GM12878 (cell line): ENCODE data around the gene MSI2. TPM values are rescaled to one million over a fixed set of nuclear protein-coding genes. Genes with fewer than 3 reads are reported as not detected.

Source experiments
- ATAC-seq: fragments of 200-7000 bp; cut with Tn5 transposase; 3 replicates; pipeline ENCODE4 v1.9.1; 2020; ENCODE audit warnings: mild to moderate bottlenecking, moderate library complexity
- BruUV-seq: library from RNA; stranded (reverse); fragments of 400-500 nt; replicated peaks from 2 replicates; lab custom pipeline; 2021; lab: Mats Ljungman, UMichigan
- CTCF ChIA-PET: fragments of 300-600 bp; sonication (Branson Sonifier 250); formaldehyde crosslinking; extraction: SDS; loops from one replicate; lab custom pipeline; 2021; ENCODE audit warnings: inconsistent platforms; lab: Yijun Ruan, JAX
- POLR2A ChIA-PET: fragments of 350-600 bp; formaldehyde crosslinking; extraction: SDS; loops from one replicate; lab custom pipeline; 2021; ENCODE audit warnings: inconsistent platforms; lab: Charles Lee
- RAD21 ChIA-PET: fragments of 300-600 bp; sonication (Branson Sonifier 250); formaldehyde crosslinking; loops from one replicate; lab custom pipeline; 2023; ENCODE audit warnings: antibody characterized with exemption; ENCODE audit not compliant: unreplicated experiment; lab: Charles Lee
- SMC1A ChIA-PET: fragments of 300-600 bp; sonication (Branson Sonifier 250); formaldehyde crosslinking; loops from one replicate; lab custom pipeline; 2023; ENCODE audit not compliant: unreplicated experiment, uncharacterized antibody; lab: Charles Lee
- DNase-seq: peaks from one replicate; pipeline ENCODE4 v3.0.0-alpha.2; 2011; ENCODE audit warnings: low read depth, low spot score
- FAIRE-seq: peaks from 3 replicates; lab custom pipeline; 2011; peaks lifted over from hg19 to GRCh38; lab: Jason Lieb, UNC
- H2AFZ ChIP-seq: 2 replicates; pipeline ENCODE4 v1.6.0; 2011; ENCODE audit warnings: low read depth, low read length, control low read depth; ENCODE audit not compliant: control insufficient read depth
- H3K27ac ChIP-seq: 2 replicates; pipeline ENCODE4 v1.5.1; 2011; ENCODE audit warnings: control low read depth; ENCODE audit not compliant: control insufficient read depth, insufficient read depth
- H3K27me3 ChIP-seq, 2 experiments: replicated peaks in 1 of 2; 2 replicates each; pipeline versions ENCODE4 v1.6.0 to v1.6.1; 2011; ENCODE audit warnings: low read length in 1 of 2; ENCODE audit not compliant: control insufficient read depth in 2 of 2, insufficient read depth in 2 of 2
- H3K36me3 ChIP-seq, 2 experiments: 2 replicates each; pipeline ENCODE4 v1.5.1; 2011; ENCODE audit warnings: low read length in 1 of 2; ENCODE audit not compliant: control insufficient read depth in 2 of 2, insufficient read depth in 2 of 2
- H3K4me1 ChIP-seq: 2 replicates; pipeline ENCODE4 v1.6.1; 2011; ENCODE audit warnings: mild to moderate bottlenecking, low read length, moderate library complexity, mixed read lengths; ENCODE audit not compliant: control insufficient read depth, insufficient read depth
- H3K4me2 ChIP-seq: 2 replicates; pipeline ENCODE4 v1.6.0; 2011; ENCODE audit warnings: control low read depth; ENCODE audit not compliant: control insufficient read depth, insufficient read depth
- H3K4me3 ChIP-seq: fragments of 200-600 bp; sonication (generic); 2 replicates; pipeline ENCODE4 v1.5.1; 2016
- H3K79me2 ChIP-seq: 2 replicates; pipeline ENCODE4 v1.6.0; 2011; ENCODE audit warnings: low read length; ENCODE audit not compliant: control insufficient read depth, insufficient read depth
- H3K9ac ChIP-seq: 2 replicates; pipeline ENCODE4 v1.8.0; 2011; ENCODE audit warnings: low read length, control low read depth, mixed read lengths; ENCODE audit not compliant: control insufficient read depth, insufficient read depth
- H3K9me3 ChIP-seq: replicated peaks from 3 replicates; pipeline ENCODE4 v1.5.1; 2011; ENCODE audit warnings: mild to moderate bottlenecking, low read length; ENCODE audit not compliant: control insufficient read depth, insufficient read depth
- H4K20me1 ChIP-seq: 2 replicates; pipeline ENCODE4 v1.6.0; 2011; ENCODE audit not compliant: control insufficient read depth, insufficient read depth
- CBX5 ChIP-seq: sonication (generic); IDR thresholded peaks from 2 replicates; pipeline ENCODE4 v1.6.1; 2016; ENCODE audit warnings: low read depth, moderate library complexity, mild to moderate bottlenecking, inconsistent platforms
- CHD1 ChIP-seq: IDR thresholded peaks from 2 replicates; pipeline ENCODE4 v1.6.1; 2012; ENCODE audit warnings: low read depth, low read length, improper control_type of control experiment
- CUX1 ChIP-seq: IDR thresholded peaks from 2 replicates; pipeline ENCODE4 v1.6.1; 2012; ENCODE audit warnings: improper control_type of control experiment, low read depth, low read length; ENCODE audit not compliant: insufficient replicate concordance
- EED ChIP-seq: sonication (generic); IDR thresholded peaks from 2 replicates; pipeline ENCODE4 v1.6.1; 2016; ENCODE audit warnings: antibody characterized with exemption, low read depth
- LARP7 ChIP-seq: fragments of 450-650 bp; IDR thresholded peaks from 2 replicates; pipeline ENCODE4 v1.6.1; 2017; ENCODE audit warnings: mild to moderate bottlenecking
- NBN ChIP-seq: fragments of 450-650 bp; IDR thresholded peaks from 2 replicates; pipeline ENCODE4 v1.6.1; 2016
- NR2F1 ChIP-seq: fragments of 450-650 bp; conservative IDR thresholded peaks from 2 replicates; pipeline ENCODE4 v1.6.1; 2017; ENCODE audit warnings: mild to moderate bottlenecking
- NRF1 ChIP-seq: conservative IDR thresholded peaks from 2 replicates; pipeline ENCODE4 v1.6.1; 2011; ENCODE audit warnings: mild to moderate bottlenecking, low read depth, low read length, improper control_type of control experiment
- PAX8 ChIP-seq: fragments of 450-650 bp; IDR thresholded peaks from 2 replicates; pipeline ENCODE4 v1.6.1; 2017; ENCODE audit warnings: mild to moderate bottlenecking, moderate library complexity
- PML ChIP-seq: IDR thresholded peaks from 2 replicates; pipeline ENCODE4 v1.6.1; 2012; ENCODE audit warnings: low read length, inconsistent platforms
- RELA ChIP-seq: fragments of 450-650 bp; IDR thresholded peaks from 2 replicates; pipeline ENCODE4 v1.8.0; 2014; ENCODE audit warnings: borderline replicate concordance; ENCODE audit not compliant: partially characterized antibody
- RFX5 ChIP-seq: IDR thresholded peaks from 2 replicates; pipeline ENCODE4 v1.6.1; 2011; ENCODE audit warnings: low read depth, low read length, improper control_type of control experiment
- STAT3 ChIP-seq: IDR thresholded peaks from 2 replicates; pipeline ENCODE4 v1.6.1; 2011; ENCODE audit warnings: low read depth, low read length, improper control_type of control experiment
- SUPT20H ChIP-seq: IDR thresholded peaks from 2 replicates; pipeline ENCODE4 v1.6.1; 2011; ENCODE audit warnings: low read depth, mild to moderate bottlenecking, low read length, moderate library complexity, borderline replicate concordance; ENCODE audit not compliant: control insufficient read depth
- SUZ12 ChIP-seq: fragments of 200-600 bp; sonication (generic); IDR thresholded peaks from one replicate; pipeline ENCODE4 v1.6.1; 2018; ENCODE audit warnings: antibody characterized with exemption, mild to moderate bottlenecking; ENCODE audit not compliant: unreplicated experiment
- ZBTB4 ChIP-seq: fragments of 450-650 bp; formaldehyde crosslinking; IDR thresholded peaks from 2 replicates; pipeline ENCODE4 v1.4.0; 2022; ENCODE audit warnings: mild to moderate bottlenecking, moderate library complexity
- ZNF207 ChIP-seq: fragments of 450-650 bp; IDR thresholded peaks from 2 replicates; pipeline ENCODE4 v1.6.1; 2014; ENCODE audit warnings: antibody characterized with exemption, mild to moderate bottlenecking, borderline replicate concordance
- ZNF217 ChIP-seq: fragments of 450-650 bp; IDR thresholded peaks from 2 replicates; pipeline ENCODE4 v1.6.1; 2017; ENCODE audit warnings: antibody characterized with exemption, mild to moderate bottlenecking
- WGBS: methylation state at CpG from one replicate; pipeline ENCODE4 v1.1.6; 2016; ENCODE audit warnings: low lambda C conversion rate; ENCODE audit not compliant: insufficient replicate concordance, insufficient coverage; ENCODE audit errors: missing lambda C conversion rate; 5-methylcytosine and 5-hydroxymethylcytosine counted together
- in situ Hi-C: fragments of 300-500 bp; cut with MboI; formaldehyde crosslinking; loops from 9 replicates; pipeline ENCODE4 v1.14.3; 2018; ENCODE audit warnings: mixed read lengths
- intact Hi-C: fragments of 100-400 bp; cut with micrococcal nuclease; formaldehyde crosslinking; loops from one replicate; pipeline ENCODE4 v1.14.2; 2022; ENCODE audit not compliant: unreplicated experiment
- polyA plus RNA-seq, 11 experiments: library from polyadenylated mRNA; depleted of rRNA in 4 of 11; unstranded in 6 of 11; stranded (reverse) in 5 of 11; fragments of >200 nt; fragmentation: Nextera tagmentation in 4 of 11; fragmentation: Illumina TruSeq in 1 of 11; extraction: Ambion mirVana in 4 of 11; extraction: Trizol in 1 of 11; gene quantifications; 1 replicate in 1 of 11; 2 replicates in 10 of 11; pipeline versions ENCODE4 v1.2.1 to v1.2.3, GENCODE V29; 2011 to 2016; ENCODE audit warnings: inconsistent platforms in 2 of 11, missing spikeins in 2 of 11, low read depth in 1 of 11
- total RNA-seq, 4 experiments: library from RNA; depleted of rRNA in 3 of 4; stranded (reverse); fragments of >200 nt in 3 of 4; fragmentation: Illumina TruSeq in 1 of 4; extraction: Trizol in 1 of 4; gene quantifications; 2 replicates each; pipeline versions ENCODE4 v1.2.1 to v1.2.3, GENCODE V29; 2013 to 2021

MSI2 gene
- total and polyA plus RNA-seq, 10 of the 15 experiments (the other 5 are each of a cell fraction or from before 2014, with no cell fraction given): 6.1 to 76.1 (median 42.0) TPM

GRCh38 chr17:57625957-57626356 lies 369.6 kb downstream of the MSI2 start:
- H3K27me3 ChIP-seq: no peaks in the 10 kb centered on the region
- in situ Hi-C loops: no loop called here
- ChIA-PET POLR2A (no interaction called here), CTCF (interaction anchor here (2.6 kb wide), 1 partner anchor 46 kb away, joined by 8 read pairs; no protein-coding TSS in a partner anchor), RAD21 (interaction anchor here (0.5 kb wide), 1 partner anchor 321 kb away, joined by 3 read pairs; no protein-coding TSS in a partner anchor)
- no peak overlapping the region for H3K27ac ChIP-seq
- H3K79me2 ChIP-seq: no peaks in the 10 kb centered on the region
- H3K4me1 ChIP-seq: peaks cover 52% of the 10 kb centered on the region
- no peak overlapping the region for H3K9ac ChIP-seq
- H3K4me2 ChIP-seq: no peak overlapping the region
- no peaks in the 10 kb centered on the region for H3K9me3 ChIP-seq
- WGBS: 91% methylated on average over 9 of the region's 9 CpGs
- intact Hi-C loops: no loop called here
- no peaks in the 10 kb centered on the region; the same call in 1 of the 2 replicates for H4K20me1 ChIP-seq
- H2AFZ ChIP-seq: no peak overlapping the region
- no TSS peak for BruUV-seq
- TF ChIP-seq CUX1 (no peak), PML (no peak), STAT3 (no peak), CHD1 (no peak), CBX5 (no peak), RELA (no peak), NR2F1 (no peak), EED (no peak), ZBTB4 (CRISPR knock-in tag) (no peak), LARP7 (no peak), RFX5 (no peak), SUPT20H (no peak), ZNF217 (no peak), PAX8 (no peak), ZNF207 (no peak), SUZ12 (no peak), NRF1 (no peak), NBN (no peak)
- TF ChIP-seq, all 136 proteins: peak for 0
- H3K36me3 ChIP-seq: peaks cover 11 to 17% of the 10 kb centered on the region in 2 experiments
- H3K4me3 ChIP-seq: no peak overlapping the region
- ATAC-seq: no peak
- SMC1A ChIA-PET: interaction anchor here (0.8 kb wide), 1 partner anchor 20 kb away, joined by 3 read pairs; no protein-coding TSS in a partner anchor
- no peak for DNase-seq
- no peak for FAIRE-seq
